Activated CD4-positive, alpha-beta memory T cell treated with anti-CD3 and anti-CD28 coated beads for 36 hours (primary cell): ENCODE data around the gene XIRP1. TPM values are rescaled to one million over a fixed set of nuclear protein-coding genes. Genes with fewer than 3 reads are reported as not detected.

Source experiments
- CTCF ChIA-PET: fragments of 350-600 bp; sonication (Branson Sonifier 250); formaldehyde crosslinking; loops from one replicate; lab custom pipeline; 2021; ENCODE audit warnings: antibody characterized with exemption, inconsistent platforms; lab: Charles Lee
- POLR2A ChIA-PET: fragments of 350-600 bp; sonication (Branson Sonifier 250); formaldehyde crosslinking; loops from one replicate; lab custom pipeline; 2021; ENCODE audit warnings: antibody characterized with exemption; lab: Charles Lee
- DNase-seq: peaks from one replicate; pipeline ENCODE4 v3.0.0-alpha.2; 2020
- H3K27ac Mint-ChIP-seq: one replicate; pipeline ENCODE4 v1.8.0; 2021; ENCODE audit warnings: mixed read lengths
- H3K27me3 Mint-ChIP-seq: one replicate; pipeline ENCODE4 v1.8.0; 2021; ENCODE audit warnings: mixed read lengths
- H3K36me3 Mint-ChIP-seq: one replicate; pipeline ENCODE4 v1.8.0; 2021; ENCODE audit warnings: mixed read lengths
- H3K4me1 Mint-ChIP-seq: one replicate; pipeline ENCODE4 v1.8.0; 2021; ENCODE audit warnings: low read depth, mixed read lengths
- H3K4me3 Mint-ChIP-seq: one replicate; pipeline ENCODE4 v1.8.0; 2021; ENCODE audit warnings: mild to moderate bottlenecking, mixed read lengths
- H3K9me3 Mint-ChIP-seq: one replicate; pipeline ENCODE4 v1.8.0; 2021; ENCODE audit warnings: mixed read lengths
- intact Hi-C: fragments of 100-400 bp; cut with micrococcal nuclease; formaldehyde crosslinking; loops from one replicate; pipeline ENCODE4 v1.15.1; 2023
- total RNA-seq, 2 experiments: library from RNA; stranded (reverse); gene quantifications; one replicate each; pipeline ENCODE4 v1.2.3, GENCODE V29; 2021

Gene XIRP1
- total RNA-seq, 2 experiments from 2014 or later = 1.3 to 1.6 TPM

GRCh38 chr3:39207361-39208186, 15.2 kb upstream of the XIRP1 start:
- peaks cover 5% of the 10 kb centered on the region for H3K4me1 Mint-ChIP-seq
- POLR2A ChIA-PET = no interaction called here
- intact Hi-C loops = loop anchor here (1.0 to 5.0 kb wide), 2 partner anchors 55 to 81 kb away; no protein-coding TSS in a partner anchor

GRCh38 chr3:39205919-39206516, 13.6 kb upstream of the XIRP1 start:
- Mint-ChIP-seq H3K9me3 (no peaks in the 10 kb centered on the region), H3K4me3 (no peak overlapping the region), H3K27ac (no peak overlapping the region), H3K36me3 (no peaks in the 10 kb centered on the region), H3K27me3 (peaks cover 3% of the 10 kb centered on the region), H3K4me1 (peaks cover 5% of the 10 kb centered on the region)
- DNase-seq = no peak
- ChIA-PET POLR2A (no interaction called here), CTCF (interaction anchor here (0.8 to 5.5 kb wide), 6 partner anchors 8 to 86 kb away, joined by 3 to 62 read pairs (median 6); partner anchors contain the start of gene XIRP1)
- intact Hi-C loops = loop anchor here (5.0 kb wide), 1 partner anchor 56 kb away; no protein-coding TSS in a partner anchor

More at GRCh38 chr3:39207361-39208186, 15.2 kb upstream of the XIRP1 start:
- H3K27ac Mint-ChIP-seq = no peak overlapping the region
- DNase-seq = no peak
- H3K9me3 Mint-ChIP-seq = no peaks in the 10 kb centered on the region
- H3K4me3 Mint-ChIP-seq = no peak overlapping the region
- CTCF ChIA-PET = interaction anchor here (0.7 to 6.8 kb wide), 5 partner anchors 12 to 84 kb away, joined by 3 to 62 read pairs (median 5); no protein-coding TSS in a partner anchor
- peaks cover 3% of the 10 kb centered on the region for H3K27me3 Mint-ChIP-seq
- no peaks in the 10 kb centered on the region for H3K36me3 Mint-ChIP-seq

GRCh38 chr3:39205131-39205530, 12.7 kb upstream of the XIRP1 start:
- Mint-ChIP-seq H3K27me3 (peaks cover 3% of the 10 kb centered on the region), H3K4me1 (peaks cover 3% of the 10 kb centered on the region), H3K27ac (no peak overlapping the region), H3K36me3 (no peaks in the 10 kb centered on the region), H3K9me3 (no peaks in the 10 kb centered on the region), H3K4me3 (no peak overlapping the region)
- intact Hi-C loops = loop anchor here (5.0 kb wide), 1 partner anchor 57 kb away; no protein-coding TSS in a partner anchor
- CTCF ChIA-PET = interaction anchor here (0.8 to 1.6 kb wide), 5 partner anchors 9 to 87 kb away, joined by 3 to 11 read pairs (median 4); partner anchors contain the start of gene XIRP1
- no peak for DNase-seq
- POLR2A ChIA-PET = no interaction called here

- H3K27me3 Mint-ChIP-seq = peaks cover 3% of the 10 kb centered on the region
- no peak overlapping the region for H3K4me3 Mint-ChIP-seq
- no peaks in the 10 kb centered on the region for H3K4me1 Mint-ChIP-seq
- intact Hi-C loops = no loop called here
- ChIA-PET POLR2A (no interaction called here), CTCF (interaction anchor here (1.0 to 1.8 kb wide), 2 partner anchors 85 to 88 kb away, joined by 6 to 15 read pairs; no protein-coding TSS in a partner anchor)
- H3K36me3 Mint-ChIP-seq = no peaks in the 10 kb centered on the region
- no peaks in the 10 kb centered on the region for H3K9me3 Mint-ChIP-seq
- no peak overlapping the region for H3K27ac Mint-ChIP-seq
- DNase-seq = no peak
Observed at GRCh38 chr3:39203860-39204259, 11.5 kb upstream of the XIRP1 start.

GRCh38 chr3:39203402-39203801, 11.0 kb upstream of the XIRP1 start:
- H3K27me3 Mint-ChIP-seq = peaks cover 3% of the 10 kb centered on the region
- H3K4me1 Mint-ChIP-seq = no peaks in the 10 kb centered on the region
- no peak overlapping the region for H3K27ac Mint-ChIP-seq
- DNase-seq = no peak
- ChIA-PET POLR2A (no interaction called here), CTCF (interaction anchor here (1.8 kb wide), 1 partner anchor 85 kb away, joined by 15 read pairs; no protein-coding TSS in a partner anchor)
- no peaks in the 10 kb centered on the region for H3K9me3 Mint-ChIP-seq
- no peak overlapping the region for H3K4me3 Mint-ChIP-seq
- intact Hi-C loops = no loop called here
- H3K36me3 Mint-ChIP-seq = no peaks in the 10 kb centered on the region

GRCh38 chr3:39202094-39202493, 9.7 kb upstream of the XIRP1 start:
- intact Hi-C loops = no loop called here
- Mint-ChIP-seq H3K27me3 (peaks cover 3% of the 10 kb centered on the region), H3K9me3 (no peaks in the 10 kb centered on the region), H3K36me3 (no peaks in the 10 kb centered on the region), H3K4me1 (no peaks in the 10 kb centered on the region), H3K27ac (no peak overlapping the region), H3K4me3 (no peak overlapping the region)
- DNase-seq = no peak
- ChIA-PET CTCF (interaction anchor here (0.8 to 1.2 kb wide), 3 partner anchors 12 to 86 kb away, joined by 3 to 6 read pairs (median 5); no protein-coding TSS in a partner anchor), POLR2A (no interaction called here)

- no peaks in the 10 kb centered on the region for H3K36me3 Mint-ChIP-seq
- CTCF ChIA-PET = interaction anchor here (1.0 to 15.1 kb wide), 2 partner anchors 53 to 93 kb away, joined by 4 to 587 read pairs; no protein-coding TSS in a partner anchor
- H3K4me3 Mint-ChIP-seq = no peak overlapping the region
- intact Hi-C loops = no loop called here
- no peak for DNase-seq
- no peak overlapping the region for H3K27ac Mint-ChIP-seq
- H3K9me3 Mint-ChIP-seq = no peaks in the 10 kb centered on the region
- H3K4me1 Mint-ChIP-seq = peaks cover 23% of the 10 kb centered on the region
- peaks cover 1% of the 10 kb centered on the region for H3K27me3 Mint-ChIP-seq
- POLR2A ChIA-PET = no interaction called here
Observed at GRCh38 chr3:39196671-39197356, 4.4 kb upstream of the XIRP1 start.

- H3K36me3 Mint-ChIP-seq = no peaks in the 10 kb centered on the region
- no peak for DNase-seq
- H3K27me3 Mint-ChIP-seq = peaks cover 1% of the 10 kb centered on the region
- no peak overlapping the region for H3K27ac Mint-ChIP-seq
- intact Hi-C loops = no loop called here
- H3K4me3 Mint-ChIP-seq = no peak overlapping the region
- no peaks in the 10 kb centered on the region for H3K9me3 Mint-ChIP-seq
- ChIA-PET POLR2A (no interaction called here), CTCF (interaction anchor here (0.8 to 15.1 kb wide), 5 partner anchors 11 to 152 kb away, joined by 3 to 587 read pairs (median 4); no protein-coding TSS in a partner anchor)
- H3K4me1 Mint-ChIP-seq = peaks cover 23% of the 10 kb centered on the region
Observed at GRCh38 chr3:39196034-39196433, 3.6 kb upstream of the XIRP1 start.

- ChIA-PET POLR2A (no interaction called here), CTCF (interaction anchor here (0.6 to 15.1 kb wide), 3 partner anchors 12 to 195 kb away, joined by 3 to 587 read pairs (median 3); no protein-coding TSS in a partner anchor)
- no peak for DNase-seq
- H3K36me3 Mint-ChIP-seq = no peaks in the 10 kb centered on the region
- no peak overlapping the region for H3K27ac Mint-ChIP-seq
- H3K4me3 Mint-ChIP-seq = no peak overlapping the region
- peaks cover 28% of the 10 kb centered on the region for H3K4me1 Mint-ChIP-seq
- no peaks in the 10 kb centered on the region for H3K9me3 Mint-ChIP-seq
- intact Hi-C loops = loop anchor here (2.0 kb wide), 1 partner anchor 67 kb away; no protein-coding TSS in a partner anchor
- peaks cover 1% of the 10 kb centered on the region for H3K27me3 Mint-ChIP-seq
Observed at GRCh38 chr3:39193391-39193790, 996 bp upstream of the XIRP1 start.

GRCh38 chr3:39191773-39192172, 622 bp downstream of the XIRP1 start:
- H3K27ac Mint-ChIP-seq = no peak overlapping the region
- intact Hi-C loops = loop anchor here (2.0 kb wide), 1 partner anchor 65 kb away; no protein-coding TSS in a partner anchor
- POLR2A ChIA-PET = interaction anchor here (1.1 kb wide), 1 partner anchor 25 kb away, joined by 6 read pairs; no protein-coding TSS in a partner anchor

GRCh38 chr3:39191111-39191510, 1.3 kb downstream of the XIRP1 start:
- Mint-ChIP-seq H3K9me3 (no peaks in the 10 kb centered on the region), H3K36me3 (no peaks in the 10 kb centered on the region), H3K4me1 (peaks cover 25% of the 10 kb centered on the region), H3K4me3 (no peak overlapping the region), H3K27me3 (peaks cover 1% of the 10 kb centered on the region), H3K27ac (peak overlapping the region; percentile 23)
- DNase-seq = no peak
- intact Hi-C loops = no loop called here
- ChIA-PET POLR2A (interaction anchor here (0.6 to 1.9 kb wide), 3 partner anchors 25 to 97 kb away, joined by 3 to 9 read pairs (median 6); no protein-coding TSS in a partner anchor), CTCF (interaction anchor here (0.9 to 15.1 kb wide), 13 partner anchors 9 to 540 kb away, joined by 3 to 587 read pairs (median 4); no protein-coding TSS in a partner anchor)

More at GRCh38 chr3:39191773-39192172, 622 bp downstream of the XIRP1 start:
- DNase-seq = no peak
- Mint-ChIP-seq H3K4me3 (no peak overlapping the region), H3K4me1 (peaks cover 28% of the 10 kb centered on the region), H3K36me3 (no peaks in the 10 kb centered on the region), H3K9me3 (no peaks in the 10 kb centered on the region), H3K27me3 (peaks cover 1% of the 10 kb centered on the region)
- CTCF ChIA-PET = interaction anchor here (0.9 to 15.1 kb wide), 6 partner anchors 14 to 541 kb away, joined by 3 to 587 read pairs (median 4); no protein-coding TSS in a partner anchor
